CD4-positive, alpha-beta memory T cell (primary cell): ENCODE measurements around the gene CDKAL1. TPM values are rescaled to one million over a fixed set of nuclear protein-coding genes. Genes with fewer than 3 reads are reported as not detected.

Experiments
- CTCF ChIA-PET: fragments of 350-600 bp; sonication (Branson Sonifier 250); formaldehyde crosslinking; loops from one replicate; lab custom pipeline; 2021; ENCODE audit warnings: inconsistent platforms; ENCODE audit not compliant: partially characterized antibody; lab: Charles Lee
- POLR2A ChIA-PET: fragments of 350-600 bp; sonication (Branson Sonifier 250); formaldehyde crosslinking; loops from one replicate; lab custom pipeline; 2021; ENCODE audit not compliant: partially characterized antibody; lab: Charles Lee
- DNase-seq, 5 donors: peaks; one replicate each; pipeline versions ENCODE4 v3.0.0 to v3.0.0-alpha.2; 2020 to 2022; ENCODE audit warnings: mixed read lengths in 1 of 5
- H3K27ac ChIP-seq: one replicate; pipeline ENCODE4 v1.7.0; 2013; ENCODE audit warnings: low read depth, low read length
- H3K27me3 ChIP-seq: 2 replicates; pipeline ENCODE4 v1.7.0; 2013; ENCODE audit warnings: mild to moderate bottlenecking, low read length, moderate library complexity; ENCODE audit not compliant: insufficient read depth
- H3K36me3 ChIP-seq: 2 replicates; pipeline ENCODE4 v1.7.0; 2013; ENCODE audit warnings: mild to moderate bottlenecking, low read length, moderate library complexity; ENCODE audit not compliant: insufficient read depth
- H3K4me1 ChIP-seq: 2 replicates; pipeline ENCODE4 v1.7.0; 2013; ENCODE audit warnings: mild to moderate bottlenecking, low read length, moderate library complexity; ENCODE audit not compliant: insufficient read depth
- H3K4me3 ChIP-seq, 2 donors: one replicate each; pipeline ENCODE4 v1.7.0; 2013; ENCODE audit warnings: low read length in 2 of 2, mild to moderate bottlenecking in 1 of 2
- H3K9me3 ChIP-seq, 2 donors: one replicate each; pipeline ENCODE4 v1.7.0; 2013; ENCODE audit warnings: low read length in 2 of 2, control low read depth in 1 of 2; ENCODE audit not compliant: control insufficient read depth in 1 of 2
- H3K27ac Mint-ChIP-seq, 7 donors: one replicate each; pipeline ENCODE4 v1.8.0; 2020 to 2021; ENCODE audit warnings: mixed read lengths in 7 of 7, mild to moderate bottlenecking in 6 of 7, inconsistent platforms in 3 of 7, moderate library complexity in 3 of 7
- H3K27me3 Mint-ChIP-seq, 2 donors: one replicate each; pipeline ENCODE4 v1.8.0; 2020 to 2021; ENCODE audit warnings: mixed read lengths in 2 of 2
- H3K36me3 Mint-ChIP-seq, 2 donors: one replicate each; pipeline ENCODE4 v1.8.0; 2020 to 2021; ENCODE audit warnings: mixed read lengths in 2 of 2, inconsistent platforms in 1 of 2, mild to moderate bottlenecking in 1 of 2
- H3K4me1 Mint-ChIP-seq, 4 donors: one replicate each; pipeline ENCODE4 v1.8.0; 2020 to 2021; ENCODE audit warnings: mixed read lengths in 4 of 4, mild to moderate bottlenecking in 1 of 4
- H3K4me3 Mint-ChIP-seq, 8 donors: one replicate each; pipeline ENCODE4 v1.8.0; 2020 to 2021; ENCODE audit warnings: mixed read lengths in 8 of 8, mild to moderate bottlenecking in 7 of 8, moderate library complexity in 6 of 8, inconsistent platforms in 3 of 8
- H3K9me3 Mint-ChIP-seq, 8 donors: one replicate each; pipeline ENCODE4 v1.8.0; 2020 to 2021; ENCODE audit warnings: mixed read lengths in 8 of 8, mild to moderate bottlenecking in 5 of 8, inconsistent platforms in 3 of 8, moderate library complexity in 1 of 8
- intact Hi-C: fragments of 100-400 bp; cut with micrococcal nuclease; formaldehyde crosslinking; loops from one replicate; pipeline ENCODE4 v1.15.1; 2023
- polyA plus RNA-seq, 2 donors: library from polyadenylated mRNA; unstranded; fragments of 300-500 nt; fragmentation: Illumina TruSeq; gene quantifications; one replicate each; pipeline ENCODE4 v1.2.3, GENCODE V29; 2021
- total RNA-seq, 2 experiments: library from RNA; stranded (reverse); gene quantifications; one replicate each; pipeline ENCODE4 v1.2.3, GENCODE V29; 2021

Gene CDKAL1
- total and polyA plus RNA-seq, 4 experiments from 2014 or later: 22.3 to 41.8 (median 26.8) TPM

- H3K4me3 ChIP-seq: no peak overlapping the region
- no peak overlapping the region for H3K4me3 Mint-ChIP-seq
- no peaks in the 10 kb centered on the region for H3K36me3 ChIP-seq
- intact Hi-C loops: no loop called here
- H3K27me3 ChIP-seq: no peaks in the 10 kb centered on the region
- CTCF ChIA-PET: no interaction called here
- no peaks in the 10 kb centered on the region for H3K4me1 ChIP-seq
- H3K36me3 Mint-ChIP-seq: peaks cover 8 to 28% of the 10 kb centered on the region in 2 donors
- POLR2A ChIA-PET: no interaction called here
- H3K9me3 Mint-ChIP-seq: peaks cover 0 to 3% (median 0%) of the 10 kb centered on the region in 8 donors
- H3K4me1 Mint-ChIP-seq: peaks cover 0 to 2% (median 0%) of the 10 kb centered on the region in 4 donors
- no peaks in the 10 kb centered on the region for H3K9me3 ChIP-seq
- H3K27me3 Mint-ChIP-seq: no peaks in the 10 kb centered on the region
- H3K27ac Mint-ChIP-seq: no peak overlapping the region
- no peak for DNase-seq
- no peak overlapping the region for H3K27ac ChIP-seq
These were observed 398.0 kb downstream of the CDKAL1 start for GRCh38 chr6:20932284-20932683.

- H3K4me3 Mint-ChIP-seq: no peak overlapping the region
- ChIA-PET CTCF (no interaction called here), POLR2A (no interaction called here)
These were observed 399.0 kb downstream of the CDKAL1 start for GRCh38 chr6:20933057-20933788.

GRCh38 chr6:20936949-20937348 lies 402.7 kb downstream of the CDKAL1 start:
- intact Hi-C loops: no loop called here
- Histone ChIP-seq H3K36me3 (no peaks in the 10 kb centered on the region), H3K27ac (no peak overlapping the region), H3K27me3 (no peaks in the 10 kb centered on the region), H3K9me3 (no peaks in the 10 kb centered on the region), H3K4me3 (no peak overlapping the region), H3K4me1 (no peaks in the 10 kb centered on the region)
- Mint-ChIP-seq H3K27ac (no peak overlapping the region), H3K9me3 (peaks cover 0 to 12% (median 3%) of the 10 kb centered on the region in 8 donors), H3K4me3 (no peak overlapping the region), H3K27me3 (no peaks in the 10 kb centered on the region), H3K4me1 (peaks cover 0 to 2% (median under 1%) of the 10 kb centered on the region in 4 donors), H3K36me3 (peaks cover 17 to 43% of the 10 kb centered on the region in 2 donors)
- no peak for DNase-seq
- POLR2A ChIA-PET: no interaction called here
- CTCF ChIA-PET: no interaction called here

More at GRCh38 chr6:20933057-20933788, 399.0 kb downstream of the CDKAL1 start:
- H3K27ac Mint-ChIP-seq: no peak overlapping the region
- no peak overlapping the region for H3K4me3 ChIP-seq
- H3K36me3 ChIP-seq: no peaks in the 10 kb centered on the region
- DNase-seq: no peak
- H3K27me3 Mint-ChIP-seq: no peaks in the 10 kb centered on the region
- peaks cover 0 to 2% (median 0%) of the 10 kb centered on the region in 4 donors for H3K4me1 Mint-ChIP-seq
- no peaks in the 10 kb centered on the region for H3K27me3 ChIP-seq
- no peaks in the 10 kb centered on the region for H3K4me1 ChIP-seq
- peaks cover 0 to 3% (median 0%) of the 10 kb centered on the region in 8 donors for H3K9me3 Mint-ChIP-seq
- no peak overlapping the region for H3K27ac ChIP-seq
- intact Hi-C loops: no loop called here
- H3K9me3 ChIP-seq: no peaks in the 10 kb centered on the region
- peaks cover 8 to 36% of the 10 kb centered on the region in 2 donors for H3K36me3 Mint-ChIP-seq

GRCh38 chr6:20939161-20939775 lies 405.0 kb downstream of the CDKAL1 start:
- no peak overlapping the region for H3K27ac ChIP-seq
- peaks cover 2 to 25% (median 12%) of the 10 kb centered on the region in 8 donors for H3K9me3 Mint-ChIP-seq
- H3K27ac Mint-ChIP-seq: no peak overlapping the region
- H3K4me1 Mint-ChIP-seq: peaks cover 0 to 3% (median under 1%) of the 10 kb centered on the region in 4 donors
- POLR2A ChIA-PET: no interaction called here
- no peak overlapping the region for H3K4me3 Mint-ChIP-seq
- H3K4me1 ChIP-seq: no peaks in the 10 kb centered on the region
- CTCF ChIA-PET: no interaction called here
- no peak for DNase-seq
- H3K36me3 Mint-ChIP-seq: peaks cover 22 to 51% of the 10 kb centered on the region in 2 donors
- H3K4me3 ChIP-seq: no peak overlapping the region
- H3K27me3 Mint-ChIP-seq: no peaks in the 10 kb centered on the region
- intact Hi-C loops: no loop called here
- H3K27me3 ChIP-seq: no peaks in the 10 kb centered on the region
- no peaks in the 10 kb centered on the region for H3K36me3 ChIP-seq
- H3K9me3 ChIP-seq: no peaks in the 10 kb centered on the region

- H3K27me3 Mint-ChIP-seq: no peaks in the 10 kb centered on the region
- H3K36me3 Mint-ChIP-seq: peaks cover 18 to 38% of the 10 kb centered on the region in 2 donors
- no peak overlapping the region for H3K4me3 Mint-ChIP-seq
- peaks cover 2 to 22% (median 12%) of the 10 kb centered on the region in 8 donors for H3K9me3 Mint-ChIP-seq
- ChIA-PET POLR2A (no interaction called here), CTCF (interaction anchor here (0.7 kb wide), 1 partner anchor 329 kb away, joined by 3 read pairs; no protein-coding TSS in a partner anchor)
- H3K4me1 Mint-ChIP-seq: peaks cover 0 to 3% (median under 1%) of the 10 kb centered on the region in 4 donors
- intact Hi-C loops: no loop called here
- H3K4me3 ChIP-seq: no peak overlapping the region
- no peak for DNase-seq
- H3K4me1 ChIP-seq: no peaks in the 10 kb centered on the region
- H3K9me3 ChIP-seq: no peaks in the 10 kb centered on the region
- no peak overlapping the region for H3K27ac Mint-ChIP-seq
- H3K27ac ChIP-seq: no peak overlapping the region
- no peaks in the 10 kb centered on the region for H3K27me3 ChIP-seq
- H3K36me3 ChIP-seq: no peaks in the 10 kb centered on the region
These were observed 408.9 kb downstream of the CDKAL1 start for GRCh38 chr6:20943040-20943627.

- Histone ChIP-seq H3K27ac (no peak overlapping the region), H3K4me1 (no peaks in the 10 kb centered on the region), H3K27me3 (no peaks in the 10 kb centered on the region), H3K4me3 (no peak overlapping the region), H3K9me3 (no peaks in the 10 kb centered on the region), H3K36me3 (no peaks in the 10 kb centered on the region)
- H3K9me3 Mint-ChIP-seq: peaks cover 2 to 22% (median 12%) of the 10 kb centered on the region in 8 donors
- intact Hi-C loops: no loop called here
- no peak overlapping the region for H3K4me3 Mint-ChIP-seq
- H3K27ac Mint-ChIP-seq: peak overlapping the region in 1 of 7 donors; percentile 31
- H3K27me3 Mint-ChIP-seq: no peaks in the 10 kb centered on the region
- no peak for DNase-seq
- CTCF ChIA-PET: no interaction called here
- POLR2A ChIA-PET: no interaction called here
- H3K36me3 Mint-ChIP-seq: peaks cover 18 to 32% of the 10 kb centered on the region in 2 donors
- H3K4me1 Mint-ChIP-seq: peaks cover 0 to 3% (median 0%) of the 10 kb centered on the region in 4 donors
These were observed 409.7 kb downstream of the CDKAL1 start for GRCh38 chr6:20943922-20944321.

- Histone ChIP-seq H3K4me1 (no peaks in the 10 kb centered on the region), H3K27me3 (no peaks in the 10 kb centered on the region), H3K4me3 (no peak overlapping the region), H3K9me3 (no peaks in the 10 kb centered on the region), H3K36me3 (no peaks in the 10 kb centered on the region), H3K27ac (no peak overlapping the region)
- no peak for DNase-seq
- no peak overlapping the region for H3K4me3 Mint-ChIP-seq
- H3K36me3 Mint-ChIP-seq: peaks cover 15 to 29% of the 10 kb centered on the region in 2 donors
- H3K9me3 Mint-ChIP-seq: peaks cover 2 to 22% (median 12%) of the 10 kb centered on the region in 8 donors
- no peaks in the 10 kb centered on the region for H3K27me3 Mint-ChIP-seq
- intact Hi-C loops: no loop called here
- H3K27ac Mint-ChIP-seq: no peak overlapping the region
- H3K4me1 Mint-ChIP-seq: peaks cover 0 to 3% (median 0%) of the 10 kb centered on the region in 4 donors
- ChIA-PET POLR2A (no interaction called here), CTCF (no interaction called here)
These were observed 411.8 kb downstream of the CDKAL1 start for GRCh38 chr6:20946022-20946421.
